ENCODE results near the gene MKI67.
"Not testable (repeated sequence)": the region's sequence is repeated elsewhere in the genome, so short reads cannot be mapped to it uniquely, and the experiment has no call there.

MKI67 gene

DNA sequence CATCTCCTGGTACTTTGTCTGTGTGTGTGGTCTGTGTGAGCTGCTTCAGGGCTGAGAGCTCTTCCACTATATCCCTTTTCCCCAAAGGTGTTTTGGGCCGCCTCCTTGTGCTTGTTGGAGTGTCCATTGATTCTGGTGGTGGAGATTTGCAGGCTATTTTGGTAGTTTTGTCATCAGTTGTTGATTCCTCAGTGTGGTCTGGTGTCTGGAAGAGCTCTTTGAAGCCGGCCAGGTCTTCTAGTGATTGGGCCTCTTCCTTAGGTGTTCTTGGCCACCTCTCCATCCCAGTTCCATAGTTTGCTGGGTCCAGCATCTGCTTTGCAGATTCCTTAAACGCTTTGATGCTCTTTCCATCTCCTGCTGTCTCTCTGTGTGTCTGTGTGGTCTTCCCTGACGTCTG, 20.8 kb downstream of the MKI67 start:
- DNase-seq: no peak

GRCh38 chr10:128103229-128103714, 23.0 kb downstream of the MKI67 start:
- DNase-seq: no peak

GRCh38 chr10:128102480-128103228, 23.6 kb downstream of the MKI67 start:
- DNase-seq: no peak

- DNase-seq: no peak
These were observed 24.3 kb downstream of the MKI67 start for GRCh38 chr10:128101901-128102300.

GRCh38 chr10:128099901-128100300, 26.3 kb downstream of the MKI67 start:
- no peak for DNase-seq

DNA sequence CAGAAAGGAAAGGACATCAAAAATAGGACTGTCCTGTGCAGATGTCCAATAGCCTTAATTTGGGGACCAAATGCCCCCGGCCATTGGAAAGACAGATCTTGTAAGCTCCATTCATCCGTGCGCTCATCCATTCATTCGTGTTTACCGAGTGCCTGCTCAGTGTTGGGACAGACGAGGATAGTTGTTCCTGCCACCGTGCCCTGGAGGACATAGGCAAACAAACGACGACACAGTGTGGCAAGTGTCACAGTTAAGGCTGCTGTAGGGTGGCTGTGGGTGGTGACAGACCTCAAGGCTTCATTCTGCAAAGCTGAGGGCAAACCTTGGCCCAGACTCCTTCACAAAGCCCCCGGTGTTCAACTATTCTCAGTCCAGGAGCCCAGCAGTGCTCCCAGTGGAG, 27.6 kb downstream of the MKI67 start:
- no peak for DNase-seq

DNA sequence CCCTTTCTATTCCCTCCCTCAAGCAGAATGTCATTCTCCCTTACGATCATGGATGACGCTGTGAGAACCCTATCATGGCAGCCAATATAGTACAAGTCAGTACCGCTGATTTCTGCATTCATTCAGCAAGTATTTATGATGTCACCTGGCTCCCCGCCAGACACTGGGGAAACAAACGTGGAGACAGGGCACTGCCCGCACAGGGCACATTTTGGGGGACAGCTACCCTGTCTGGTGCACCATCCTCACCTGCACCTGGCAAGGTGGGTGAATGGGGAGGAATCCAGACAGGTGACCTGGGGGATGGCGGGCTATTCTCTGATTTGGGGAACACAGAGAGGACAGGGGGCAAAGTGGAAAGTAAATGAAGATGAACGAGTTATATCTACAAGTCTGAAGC, 28.4 kb downstream of the MKI67 start:
- no peak for DNase-seq

DNA sequence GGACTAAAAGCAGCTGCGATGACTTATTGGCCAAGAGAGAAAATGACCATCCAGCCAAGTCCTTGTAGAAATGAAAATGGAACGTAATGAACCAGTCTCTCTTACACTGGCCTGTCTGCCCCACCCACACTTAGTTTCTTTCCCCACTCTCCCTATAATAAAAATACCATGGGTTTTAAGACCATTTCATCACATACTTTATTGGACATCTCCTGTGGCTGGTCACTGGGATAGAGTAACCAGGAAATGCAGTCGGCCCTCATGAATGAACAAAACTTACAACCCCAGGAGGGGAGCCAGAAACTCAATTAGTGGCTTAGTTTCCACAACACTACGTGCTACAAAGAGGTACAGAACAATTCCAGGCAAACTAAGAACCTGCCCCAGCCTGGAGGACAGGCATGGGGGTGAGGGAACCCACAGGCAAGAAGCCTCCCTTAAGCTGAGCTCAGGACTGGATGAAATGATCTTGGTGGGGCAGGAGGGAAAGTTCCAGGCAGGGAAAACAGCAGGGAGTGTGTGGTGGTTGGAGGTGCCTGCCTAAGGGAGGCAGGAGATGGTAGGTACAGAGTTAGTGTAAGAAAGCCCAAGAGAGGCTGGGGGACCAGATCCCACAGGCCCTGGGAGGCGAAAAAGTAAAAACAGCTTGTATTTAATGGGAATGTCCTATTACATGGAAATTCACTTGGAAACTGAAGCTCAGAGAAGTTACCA, 29.6 kb downstream of the MKI67 start:
- DNase-seq: no peak

- DNase-seq: no peak
These were observed 30.3 kb downstream of the MKI67 start for GRCh38 chr10:128095753-128096469.

DNA sequence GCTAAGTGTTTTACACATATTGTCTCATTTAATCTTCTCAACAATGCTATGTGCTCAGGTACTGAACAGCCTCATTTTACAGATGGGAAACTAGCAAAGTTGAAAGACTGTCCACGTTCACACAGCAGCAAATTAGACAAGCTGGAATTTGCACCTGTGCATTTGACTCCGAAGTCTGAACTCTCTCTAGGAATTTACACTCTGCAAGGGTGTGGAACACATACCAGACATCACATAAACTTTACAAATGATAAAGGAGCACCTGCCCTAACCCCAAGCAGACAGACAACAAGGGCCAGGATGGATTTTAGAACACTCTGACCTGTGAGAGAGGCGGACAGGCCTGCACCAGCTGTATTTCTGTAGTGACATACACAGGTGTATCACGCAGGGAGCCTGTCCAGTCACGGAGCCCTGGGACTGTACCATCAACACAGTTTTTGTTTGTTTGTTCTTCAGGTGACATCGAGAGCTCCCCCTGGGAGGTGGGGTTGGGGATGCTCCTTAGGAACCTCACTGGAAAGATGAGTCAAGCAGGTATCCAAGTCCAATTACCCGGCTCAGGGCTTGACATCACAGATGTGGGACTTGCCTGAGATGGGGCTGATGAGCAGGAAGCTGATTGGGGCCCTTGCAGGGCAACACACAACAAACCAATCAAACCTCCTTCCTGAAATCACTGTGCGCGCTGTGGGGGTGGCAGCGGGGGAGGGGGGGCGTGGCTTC, 31.0 kb downstream of the MKI67 start:
- no peak for DNase-seq

- not testable (repeated sequence) for DNase-seq
These were observed 31.6 kb downstream of the MKI67 start for GRCh38 chr10:128094596-128094995.

GRCh38 chr10:128092454-128092853, 33.8 kb downstream of the MKI67 start:
- no peak for DNase-seq

GRCh38 chr10:128091636-128092210, 34.5 kb downstream of the MKI67 start:
- no peak for DNase-seq

DNA sequence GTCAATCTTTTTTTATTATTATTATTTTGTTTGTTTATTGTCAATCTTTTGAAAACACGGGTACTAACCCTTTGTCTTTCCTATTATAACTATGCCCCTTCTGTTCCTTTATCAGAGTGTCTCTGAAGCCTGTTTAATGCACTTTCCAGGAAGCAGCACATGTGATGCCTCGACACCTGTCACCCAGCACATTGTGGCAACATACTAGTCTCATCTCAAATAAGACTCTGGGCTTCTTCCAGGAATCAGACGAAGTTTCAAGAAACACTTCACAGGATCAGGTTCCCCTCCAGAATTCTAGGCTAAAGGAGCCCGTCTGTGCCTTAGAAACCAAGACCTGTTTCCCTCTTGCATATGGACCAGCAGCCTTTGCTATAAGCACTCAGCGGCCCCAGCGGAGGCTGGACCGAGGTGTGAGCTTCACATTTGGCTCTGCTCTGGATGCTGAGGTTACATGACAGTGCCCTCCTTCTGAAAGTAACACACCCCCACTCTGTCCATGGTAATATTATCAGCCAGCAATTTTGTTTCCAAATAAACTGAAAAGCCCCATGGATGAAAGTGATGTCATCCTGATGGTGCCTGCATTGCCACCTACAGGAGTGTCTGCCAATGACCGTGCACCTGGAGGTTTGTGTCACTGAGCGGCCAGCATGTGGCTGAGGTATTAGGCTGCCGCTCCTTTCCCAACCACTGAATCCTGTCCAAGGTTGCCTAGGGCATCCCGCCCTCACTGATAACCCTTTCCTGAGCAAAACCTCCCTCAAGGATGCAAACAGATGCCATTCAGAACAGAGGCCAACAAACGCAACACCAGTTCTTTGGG, 38.1 kb downstream of the MKI67 start:
- no peak for DNase-seq

DNA sequence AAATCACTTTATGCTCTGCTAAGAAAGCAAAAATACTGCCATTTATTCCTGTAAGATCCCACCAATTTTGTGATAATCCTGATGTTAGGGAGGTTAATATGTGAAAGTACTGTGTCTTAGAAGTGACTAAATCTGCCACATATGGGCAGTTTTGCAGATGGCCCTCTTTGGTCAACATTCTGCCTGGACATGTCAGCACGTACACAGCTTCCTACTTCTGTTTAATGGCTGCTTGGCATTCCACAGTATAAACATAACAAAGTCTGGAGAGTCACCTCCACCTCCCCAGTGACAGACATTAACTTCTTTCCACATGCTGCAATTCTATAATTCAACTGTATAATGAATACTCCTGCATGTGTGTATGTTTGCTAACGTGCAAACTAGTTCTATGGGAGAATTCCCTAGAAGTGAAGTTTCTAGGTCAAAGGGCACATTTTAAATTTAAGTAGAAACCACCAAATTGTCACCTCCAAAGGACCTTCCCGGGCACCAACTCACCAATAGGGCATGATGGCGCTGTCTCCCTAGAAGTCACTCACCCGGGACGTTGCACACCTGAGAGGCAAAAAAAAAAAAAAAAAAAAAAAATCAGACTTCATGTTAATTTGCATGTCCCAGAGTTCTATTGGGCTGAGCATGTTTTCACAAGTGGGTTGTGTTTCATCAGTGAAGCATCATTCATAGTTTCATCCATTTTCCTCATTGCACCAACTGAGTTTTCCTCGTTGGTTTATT, 38.9 kb downstream of the MKI67 start:
- DNase-seq: no peak

GRCh38 chr10:128086003-128086863, 40.0 kb downstream of the MKI67 start:
- DNase-seq: no peak

DNA sequence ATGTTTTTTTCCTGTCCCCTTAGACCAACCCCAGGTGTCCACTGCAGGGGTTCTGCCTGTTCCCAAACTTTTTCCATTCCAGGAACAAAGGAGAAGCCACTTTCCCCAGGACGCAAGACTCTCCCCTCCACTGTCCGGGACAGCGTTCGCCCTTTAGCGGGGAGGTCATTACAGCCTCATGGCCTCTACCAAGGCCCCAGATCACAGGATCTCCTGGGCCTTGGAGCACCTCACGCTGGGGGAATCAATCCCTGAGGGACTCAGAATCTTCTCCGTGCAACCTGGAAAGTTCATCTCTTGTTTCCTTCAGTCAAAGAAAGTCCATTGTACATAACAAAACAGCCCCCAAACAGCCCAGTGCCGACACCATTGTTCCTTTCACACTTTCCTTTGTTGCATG, 41.2 kb downstream of the MKI67 start:
- no peak for DNase-seq

DNA sequence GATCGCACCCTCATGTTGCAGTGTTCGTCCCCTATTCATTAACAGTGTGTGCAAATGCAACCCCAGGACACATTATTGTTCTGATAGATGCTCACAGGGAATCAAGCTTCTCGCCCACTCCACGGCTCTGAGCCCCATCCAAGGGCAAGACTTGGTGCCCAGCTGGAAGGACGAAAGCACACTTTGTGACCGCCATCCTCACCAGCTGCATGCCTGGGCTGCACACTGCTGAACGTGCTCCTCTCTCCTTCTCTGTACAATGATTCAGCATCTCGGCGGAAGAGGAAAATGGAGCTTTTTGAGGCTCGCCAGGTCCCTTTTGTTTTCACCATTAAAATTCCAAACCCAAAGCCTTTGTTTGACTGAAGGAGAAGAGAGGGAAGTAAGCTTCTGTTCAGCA, 41.9 kb downstream of the MKI67 start:
- no peak for DNase-seq

DNA sequence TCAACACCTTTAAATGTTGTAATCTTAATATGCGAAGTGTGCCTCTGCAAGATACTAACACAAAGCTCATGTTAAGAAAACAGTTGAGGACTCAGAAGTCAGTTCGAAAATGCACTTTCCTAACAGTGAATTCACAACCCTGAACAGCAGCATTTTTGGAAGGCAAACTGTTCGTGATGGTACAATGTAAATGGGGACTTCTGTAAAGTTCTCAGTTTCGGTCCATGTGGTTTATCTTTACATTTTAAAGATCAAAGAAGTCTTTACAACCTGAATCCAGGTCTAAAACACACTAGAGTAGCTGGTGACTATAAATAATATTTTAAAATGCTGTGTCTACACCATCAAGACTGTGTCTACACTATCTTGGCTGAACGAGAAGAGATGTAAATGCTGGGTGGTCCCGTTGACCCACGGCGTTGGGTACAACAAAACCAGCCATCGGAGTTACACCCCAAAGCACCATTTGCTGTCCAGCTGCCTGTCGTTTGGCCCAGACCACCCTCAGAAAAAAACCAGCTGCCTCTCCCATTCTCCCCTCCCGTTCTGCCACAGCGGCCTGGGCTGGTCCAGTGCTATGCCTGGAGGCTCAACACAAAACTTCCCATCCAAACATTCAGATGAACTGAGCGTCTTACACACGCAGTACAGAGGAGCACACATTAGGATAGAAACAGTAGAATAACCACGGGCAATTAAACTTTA, 42.9 kb downstream of the MKI67 start:
- no peak for DNase-seq
